GM12878 (cell line): ENCODE results near the gene CHMP6. TPM values are rescaled to one million over a fixed set of nuclear protein-coding genes. Genes with fewer than 3 reads are reported as not detected.
A peak's percentile ranks its signal among the peaks of the same experiment; 100 is the strongest.

ENCODE experiments used
- CBX3 ChIP-seq: fragments of 200-600 bp; sonication (generic); IDR thresholded peaks from 2 replicates; pipeline ENCODE4 v1.6.1; 2016; ENCODE audit warnings: low read depth, borderline replicate concordance
- CREB1 ChIP-seq: IDR thresholded peaks from 2 replicates; pipeline ENCODE4 v1.6.1; 2012; ENCODE audit warnings: low read depth, mild to moderate bottlenecking, inconsistent platforms
- CREM ChIP-seq: IDR thresholded peaks from 2 replicates; pipeline ENCODE4 v1.6.1; 2014; ENCODE audit warnings: antibody characterized with exemption, low read depth
- KDM1A ChIP-seq: fragments of 200-600 bp; sonication (generic); IDR thresholded peaks from 2 replicates; pipeline ENCODE4 v1.6.1; 2016; ENCODE audit warnings: borderline replicate concordance
- LARP7 ChIP-seq: fragments of 450-650 bp; IDR thresholded peaks from 2 replicates; pipeline ENCODE4 v1.6.1; 2017; ENCODE audit warnings: mild to moderate bottlenecking
- MXI1 ChIP-seq: fragments of 150-350 bp; IDR thresholded peaks from 2 replicates; pipeline ENCODE4 v1.6.1; 2011; ENCODE audit warnings: low read depth, mild to moderate bottlenecking, inconsistent platforms, low read length, improper control_type of control experiment
- NFXL1 ChIP-seq: fragments of 450-650 bp; IDR thresholded peaks from 2 replicates; pipeline ENCODE4 v1.6.1; 2017; ENCODE audit warnings: antibody characterized with exemption, mild to moderate bottlenecking, borderline replicate concordance
- PML ChIP-seq: IDR thresholded peaks from 2 replicates; pipeline ENCODE4 v1.6.1; 2012; ENCODE audit warnings: low read length, inconsistent platforms
- RB1 ChIP-seq: fragments of 450-650 bp; formaldehyde crosslinking; IDR thresholded peaks from 2 replicates; pipeline ENCODE4 v1.6.1; 2017; ENCODE audit warnings: mild to moderate bottlenecking, borderline replicate concordance
- SREBF2 ChIP-seq: IDR thresholded peaks from 2 replicates; pipeline ENCODE4 v1.6.1; 2012; ENCODE audit warnings: mild to moderate bottlenecking, low read length
- SRF ChIP-seq, 2 experiments: IDR thresholded peaks; 2 replicates each; pipeline ENCODE4 v1.6.1; 2011; ENCODE audit warnings: low read depth in 2 of 2, low read length in 2 of 2, mild to moderate bottlenecking in 1 of 2, moderate library complexity in 1 of 2
- STAT1 ChIP-seq: fragments of 450-650 bp; conservative IDR thresholded peaks from 2 replicates; pipeline ENCODE4 v1.6.1; 2014; ENCODE audit warnings: antibody characterized with exemption, mild to moderate bottlenecking
- WRNIP1 ChIP-seq: IDR thresholded peaks from 2 replicates; pipeline ENCODE4 v1.6.1; 2011; ENCODE audit warnings: low read depth, low read length, improper control_type of control experiment, borderline replicate concordance
- ZSCAN29 ChIP-seq: fragments of 450-650 bp; IDR thresholded peaks from 2 replicates; pipeline ENCODE4 v1.6.1; 2017; ENCODE audit warnings: mild to moderate bottlenecking, moderate library complexity
- polyA plus RNA-seq, 11 experiments: library from polyadenylated mRNA; depleted of rRNA in 4 of 11; unstranded in 6 of 11; stranded (reverse) in 5 of 11; fragments of >200 nt; fragmentation: Nextera tagmentation in 4 of 11; fragmentation: Illumina TruSeq in 1 of 11; extraction: Ambion mirVana in 4 of 11; extraction: Trizol in 1 of 11; gene quantifications; 1 replicate in 1 of 11; 2 replicates in 10 of 11; pipeline versions ENCODE4 v1.2.1 to v1.2.3, GENCODE V29; 2011 to 2016; ENCODE audit warnings: inconsistent platforms in 2 of 11, missing spikeins in 2 of 11, low read depth in 1 of 11
- total RNA-seq, 4 experiments: library from RNA; depleted of rRNA in 3 of 4; stranded (reverse); fragments of >200 nt in 3 of 4; fragmentation: Illumina TruSeq in 1 of 4; extraction: Trizol in 1 of 4; gene quantifications; 2 replicates each; pipeline versions ENCODE4 v1.2.1 to v1.2.3, GENCODE V29; 2013 to 2021
- TF ChIP-seq, protein P1 (sequence below): fragments of 450-650 bp; IDR thresholded peaks from 2 replicates; pipeline ENCODE4 v1.6.1; 2017; ENCODE audit warnings: antibody characterized with exemption, mild to moderate bottlenecking, moderate library complexity
- TF ChIP-seq, protein P2 (sequence below): fragments of 450-650 bp; conservative IDR thresholded peaks from 2 replicates; pipeline ENCODE4 v1.6.1; 2017; ENCODE audit warnings: mild to moderate bottlenecking, moderate library complexity
- TF ChIP-seq, protein P3 (sequence below): fragments of 450-650 bp; IDR thresholded peaks from 2 replicates; pipeline ENCODE4 v1.6.1; 2017; ENCODE audit warnings: mild to moderate bottlenecking, moderate library complexity
- TF ChIP-seq, protein P4 (sequence below): fragments of 450-650 bp; IDR thresholded peaks from 2 replicates; pipeline ENCODE4 v1.6.1; 2017; ENCODE audit warnings: mild to moderate bottlenecking, low read depth, inconsistent platforms; ENCODE audit not compliant: poor library complexity, severe bottlenecking

CHMP6 gene
- total and polyA plus RNA-seq, 10 of the 15 experiments (the other 5 are each of a cell fraction or from before 2014, with no cell fraction given): 0.21 to 37.9 (median 14.7) TPM

DNA sequence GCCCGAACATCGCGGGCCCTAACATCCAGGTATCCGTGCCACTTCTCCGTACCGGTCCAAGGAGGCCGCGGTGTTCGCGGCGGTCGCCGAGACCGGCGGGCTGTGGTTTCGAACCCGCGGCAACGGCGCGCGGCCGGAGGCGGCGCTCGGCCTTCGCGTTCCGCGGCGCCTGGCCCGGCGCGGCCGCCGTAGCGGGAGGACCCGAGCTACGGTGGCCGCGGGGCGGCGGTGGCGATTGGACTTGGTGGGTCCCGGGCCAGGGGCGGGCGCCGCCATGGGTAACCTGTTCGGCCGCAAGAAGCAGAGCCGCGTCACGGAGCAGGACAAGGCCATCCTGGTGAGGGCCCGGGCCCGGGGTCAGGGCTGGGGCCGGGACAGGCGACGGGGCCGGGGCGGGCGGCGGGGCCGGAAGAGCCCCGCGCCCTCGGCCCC is at the start of gene CHMP6 (continued):
- TF ChIP-seq SRF (IDR thresholded peaks at IDR 0.05; ENCODE audit: low read depth in 2 of 2, low read length in 2 of 2): peak in 1 of 2 experiments; percentile 21; a peak in 1 of 4 replicates
- TF ChIP-seq MXI1: peak; percentile 46
- no peak for TF ChIP-seq WRNIP1
- peak; percentile 42; the same call in 1 of the 2 replicates for TF ChIP-seq ZSCAN29
- peak; percentile 94 for TF ChIP-seq STAT1
- peak; percentile 98 for TF ChIP-seq LARP7
- TF ChIP-seq KDM1A: no peak
- no peak for TF ChIP-seq NFXL1
- no peak for TF ChIP-seq CBX3
- 0 out of 2 replicates have a peak, but pooled peaks have one; percentile 17 for TF ChIP-seq CREB1
- TF ChIP-seq, protein P1, sequence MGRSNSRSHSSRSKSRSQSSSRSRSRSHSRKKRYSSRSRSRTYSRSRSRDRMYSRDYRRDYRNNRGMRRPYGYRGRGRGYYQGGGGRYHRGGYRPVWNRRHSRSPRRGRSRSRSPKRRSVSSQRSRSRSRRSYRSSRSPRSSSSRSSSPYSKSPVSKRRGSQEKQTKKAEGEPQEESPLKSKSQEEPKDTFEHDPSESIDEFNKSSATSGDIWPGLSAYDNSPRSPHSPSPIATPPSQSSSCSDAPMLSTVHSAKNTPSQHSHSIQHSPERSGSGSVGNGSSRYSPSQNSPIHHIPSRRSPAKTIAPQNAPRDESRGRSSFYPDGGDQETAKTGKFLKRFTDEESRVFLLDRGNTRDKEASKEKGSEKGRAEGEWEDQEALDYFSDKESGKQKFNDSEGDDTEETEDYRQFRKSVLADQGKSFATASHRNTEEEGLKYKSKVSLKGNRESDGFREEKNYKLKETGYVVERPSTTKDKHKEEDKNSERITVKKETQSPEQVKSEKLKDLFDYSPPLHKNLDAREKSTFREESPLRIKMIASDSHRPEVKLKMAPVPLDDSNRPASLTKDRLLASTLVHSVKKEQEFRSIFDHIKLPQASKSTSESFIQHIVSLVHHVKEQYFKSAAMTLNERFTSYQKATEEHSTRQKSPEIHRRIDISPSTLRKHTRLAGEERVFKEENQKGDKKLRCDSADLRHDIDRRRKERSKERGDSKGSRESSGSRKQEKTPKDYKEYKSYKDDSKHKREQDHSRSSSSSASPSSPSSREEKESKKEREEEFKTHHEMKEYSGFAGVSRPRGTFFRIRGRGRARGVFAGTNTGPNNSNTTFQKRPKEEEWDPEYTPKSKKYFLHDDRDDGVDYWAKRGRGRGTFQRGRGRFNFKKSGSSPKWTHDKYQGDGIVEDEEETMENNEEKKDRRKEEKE: peak; percentile 61; the same call in 1 of the 2 replicates
- TF ChIP-seq, protein P2, sequence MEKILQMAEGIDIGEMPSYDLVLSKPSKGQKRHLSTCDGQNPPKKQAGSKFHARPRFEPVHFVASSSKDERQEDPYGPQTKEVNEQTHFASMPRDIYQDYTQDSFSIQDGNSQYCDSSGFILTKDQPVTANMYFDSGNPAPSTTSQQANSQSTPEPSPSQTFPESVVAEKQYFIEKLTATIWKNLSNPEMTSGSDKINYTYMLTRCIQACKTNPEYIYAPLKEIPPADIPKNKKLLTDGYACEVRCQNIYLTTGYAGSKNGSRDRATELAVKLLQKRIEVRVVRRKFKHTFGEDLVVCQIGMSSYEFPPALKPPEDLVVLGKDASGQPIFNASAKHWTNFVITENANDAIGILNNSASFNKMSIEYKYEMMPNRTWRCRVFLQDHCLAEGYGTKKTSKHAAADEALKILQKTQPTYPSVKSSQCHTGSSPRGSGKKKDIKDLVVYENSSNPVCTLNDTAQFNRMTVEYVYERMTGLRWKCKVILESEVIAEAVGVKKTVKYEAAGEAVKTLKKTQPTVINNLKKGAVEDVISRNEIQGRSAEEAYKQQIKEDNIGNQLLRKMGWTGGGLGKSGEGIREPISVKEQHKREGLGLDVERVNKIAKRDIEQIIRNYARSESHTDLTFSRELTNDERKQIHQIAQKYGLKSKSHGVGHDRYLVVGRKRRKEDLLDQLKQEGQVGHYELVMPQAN: peak; percentile 72; the same call in 1 of the 2 replicates
- TF ChIP-seq, protein P3, sequence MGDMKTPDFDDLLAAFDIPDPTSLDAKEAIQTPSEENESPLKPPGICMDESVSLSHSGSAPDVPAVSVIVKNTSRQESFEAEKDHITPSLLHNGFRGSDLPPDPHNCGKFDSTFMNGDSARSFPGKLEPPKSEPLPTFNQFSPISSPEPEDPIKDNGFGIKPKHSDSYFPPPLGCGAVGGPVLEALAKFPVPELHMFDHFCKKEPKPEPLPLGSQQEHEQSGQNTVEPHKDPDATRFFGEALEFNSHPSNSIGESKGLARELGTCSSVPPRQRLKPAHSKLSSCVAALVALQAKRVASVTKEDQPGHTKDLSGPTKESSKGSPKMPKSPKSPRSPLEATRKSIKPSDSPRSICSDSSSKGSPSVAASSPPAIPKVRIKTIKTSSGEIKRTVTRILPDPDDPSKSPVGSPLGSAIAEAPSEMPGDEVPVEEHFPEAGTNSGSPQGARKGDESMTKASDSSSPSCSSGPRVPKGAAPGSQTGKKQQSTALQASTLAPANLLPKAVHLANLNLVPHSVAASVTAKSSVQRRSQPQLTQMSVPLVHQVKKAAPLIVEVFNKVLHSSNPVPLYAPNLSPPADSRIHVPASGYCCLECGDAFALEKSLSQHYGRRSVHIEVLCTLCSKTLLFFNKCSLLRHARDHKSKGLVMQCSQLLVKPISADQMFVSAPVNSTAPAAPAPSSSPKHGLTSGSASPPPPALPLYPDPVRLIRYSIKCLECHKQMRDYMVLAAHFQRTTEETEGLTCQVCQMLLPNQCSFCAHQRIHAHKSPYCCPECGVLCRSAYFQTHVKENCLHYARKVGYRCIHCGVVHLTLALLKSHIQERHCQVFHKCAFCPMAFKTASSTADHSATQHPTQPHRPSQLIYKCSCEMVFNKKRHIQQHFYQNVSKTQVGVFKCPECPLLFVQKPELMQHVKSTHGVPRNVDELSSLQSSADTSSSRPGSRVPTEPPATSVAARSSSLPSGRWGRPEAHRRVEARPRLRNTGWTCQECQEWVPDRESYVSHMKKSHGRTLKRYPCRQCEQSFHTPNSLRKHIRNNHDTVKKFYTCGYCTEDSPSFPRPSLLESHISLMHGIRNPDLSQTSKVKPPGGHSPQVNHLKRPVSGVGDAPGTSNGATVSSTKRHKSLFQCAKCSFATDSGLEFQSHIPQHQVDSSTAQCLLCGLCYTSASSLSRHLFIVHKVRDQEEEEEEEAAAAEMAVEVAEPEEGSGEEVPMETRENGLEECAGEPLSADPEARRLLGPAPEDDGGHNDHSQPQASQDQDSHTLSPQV: peak; percentile 69; the same call in 1 of the 2 replicates
- TF ChIP-seq PML: no peak
- peak; percentile 91 for TF ChIP-seq RB1
- TF ChIP-seq SREBF2: no peak
- TF ChIP-seq, protein P4, sequence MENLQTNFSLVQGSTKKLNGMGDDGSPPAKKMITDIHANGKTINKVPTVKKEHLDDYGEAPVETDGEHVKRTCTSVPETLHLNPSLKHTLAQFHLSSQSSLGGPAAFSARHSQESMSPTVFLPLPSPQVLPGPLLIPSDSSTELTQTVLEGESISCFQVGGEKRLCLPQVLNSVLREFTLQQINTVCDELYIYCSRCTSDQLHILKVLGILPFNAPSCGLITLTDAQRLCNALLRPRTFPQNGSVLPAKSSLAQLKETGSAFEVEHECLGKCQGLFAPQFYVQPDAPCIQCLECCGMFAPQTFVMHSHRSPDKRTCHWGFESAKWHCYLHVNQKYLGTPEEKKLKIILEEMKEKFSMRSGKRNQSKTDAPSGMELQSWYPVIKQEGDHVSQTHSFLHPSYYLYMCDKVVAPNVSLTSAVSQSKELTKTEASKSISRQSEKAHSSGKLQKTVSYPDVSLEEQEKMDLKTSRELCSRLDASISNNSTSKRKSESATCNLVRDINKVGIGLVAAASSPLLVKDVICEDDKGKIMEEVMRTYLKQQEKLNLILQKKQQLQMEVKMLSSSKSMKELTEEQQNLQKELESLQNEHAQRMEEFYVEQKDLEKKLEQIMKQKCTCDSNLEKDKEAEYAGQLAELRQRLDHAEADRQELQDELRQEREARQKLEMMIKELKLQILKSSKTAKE: no peak
- 0 out of 2 replicates have a peak, but pooled peaks have one; percentile 13 for TF ChIP-seq CREM
